ENCODE results near the gene MYL10. TPM values are rescaled to one million over a fixed set of nuclear protein-coding genes. Genes with fewer than 3 reads are reported as not detected.
A peak's percentile ranks its signal among the peaks of the same experiment; 100 is the strongest.

The MYL10 gene
- total and polyA plus RNA-seq, 2 of the 13 experiments (the other 11 are each of a cell fraction or from before 2014, with no cell fraction given): not detected

DNA sequence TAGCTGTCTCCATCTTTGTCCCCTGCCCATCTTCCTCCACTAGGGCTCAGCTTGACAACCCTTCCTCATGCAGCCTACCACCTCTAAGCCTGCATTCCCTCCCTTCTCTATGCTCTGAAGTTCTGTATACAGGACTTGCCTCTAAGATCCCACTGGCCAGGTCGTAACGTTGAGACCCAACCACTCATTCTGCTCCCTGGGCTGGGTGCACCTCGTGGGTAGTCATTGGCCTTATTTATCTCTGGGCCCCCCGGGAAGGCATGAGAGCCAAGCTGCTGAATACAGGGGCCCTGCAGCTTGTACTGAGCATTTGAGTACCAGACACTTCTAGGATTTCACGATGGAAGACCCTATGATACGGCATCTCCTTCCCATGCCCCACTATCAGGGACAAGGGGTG, 31.2 kb downstream of the MYL10 start:
- Histone ChIP-seq H2AFZ (ENCODE audit: low read length) (no peak overlapping the region), H3K9ac (ENCODE audit: insufficient read depth, low read depth, low read length) (peak overlapping the region; percentile 56), H3K27ac (ENCODE audit: extremely low read length, insufficient read depth, low read length) (no peak overlapping the region), H3K27me3 (ENCODE audit: control insufficient read depth in 1 of 2, insufficient read depth in 2 of 2, low read length in 2 of 2) (peaks cover 0 to 18% of the 10 kb centered on the region in 2 experiments; a peak in 3 of 5 replicates), H3K9me3 (ENCODE audit: low read length) (no peaks in the 10 kb centered on the region), H3K4me3 (replicated peaks in 1 of 3; ENCODE audit: insufficient read depth in 1 of 3, low read depth in 2 of 3, low read length in 3 of 3) (peak overlapping the region in 1 of 3 experiments; percentile 67; a peak in 2 of 6 replicates), H3K79me2 (ENCODE audit: insufficient read depth, low read length) (no peaks in the 10 kb centered on the region), H3K4me1 (ENCODE audit: insufficient read depth, low read length) (peaks cover 53% of the 10 kb centered on the region), H4K20me1 (ENCODE audit: insufficient read depth, low read length) (no peaks in the 10 kb centered on the region), H3K4me2 (ENCODE audit: low read depth, low read length) (peak overlapping the region; percentile 86), H3K36me3 (replicated peaks in 1 of 2; ENCODE audit: control insufficient read depth in 1 of 2, insufficient read depth in 2 of 2, low read length in 2 of 2) (no peaks in the 10 kb centered on the region)
- WGBS (ENCODE audit: low lambda C conversion rate): 1% methylated on average over 6 of the region's 6 CpGs
- intact Hi-C loops (cut with micrococcal nuclease; ENCODE audit: unreplicated experiment): no loop called here
- no TSS peak for BruUV-seq (replicated peaks)
- ChIA-PET POLR2A (no interaction called here), CTCF (ENCODE audit: low intra/inter-chr PET ratio, low total read pairs) (no interaction called here)
- in situ Hi-C loops (cut with HindIII; ENCODE audit: extremely low pct_ligation_motif_present, low pct_unique_long_range_greater_than_20kb): no loop called here
- DNase-seq (ENCODE audit: low spot score) (peak; percentile 16), FAIRE-seq (no peak), ATAC-seq (peak; percentile 11; the same call in 2 of the 3 replicates)
- TF ChIP-seq ZFAT (CRISPR knock-in tag; conservative IDR thresholded peaks at IDR 0.05): no peak
- TF ChIP-seq BCL3 (CRISPR knock-in tag; IDR thresholded peaks at IDR 0.05): no peak
- no peak for TF ChIP-seq ZNF652 (CRISPR knock-in tag; IDR thresholded peaks at IDR 0.05; ENCODE audit: borderline replicate concordance, low read depth)
- TF ChIP-seq ZNF576 (CRISPR knock-in tag; IDR thresholded peaks at IDR 0.05): no peak
- TF ChIP-seq ZNF30 (CRISPR knock-in tag; IDR thresholded peaks at IDR 0.05): no peak
- no peak for TF ChIP-seq HES4 (CRISPR knock-in tag; IDR thresholded peaks at IDR 0.05; ENCODE audit: borderline replicate concordance)
- TF ChIP-seq, protein P1, sequence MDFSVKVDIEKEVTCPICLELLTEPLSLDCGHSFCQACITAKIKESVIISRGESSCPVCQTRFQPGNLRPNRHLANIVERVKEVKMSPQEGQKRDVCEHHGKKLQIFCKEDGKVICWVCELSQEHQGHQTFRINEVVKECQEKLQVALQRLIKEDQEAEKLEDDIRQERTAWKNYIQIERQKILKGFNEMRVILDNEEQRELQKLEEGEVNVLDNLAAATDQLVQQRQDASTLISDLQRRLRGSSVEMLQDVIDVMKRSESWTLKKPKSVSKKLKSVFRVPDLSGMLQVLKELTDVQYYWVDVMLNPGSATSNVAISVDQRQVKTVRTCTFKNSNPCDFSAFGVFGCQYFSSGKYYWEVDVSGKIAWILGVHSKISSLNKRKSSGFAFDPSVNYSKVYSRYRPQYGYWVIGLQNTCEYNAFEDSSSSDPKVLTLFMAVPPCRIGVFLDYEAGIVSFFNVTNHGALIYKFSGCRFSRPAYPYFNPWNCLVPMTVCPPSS (IDR thresholded peaks at IDR 0.05): no peak
- TF ChIP-seq ZNF282 (IDR thresholded peaks at IDR 0.05; ENCODE audit: partially characterized antibody): no peak
- TF ChIP-seq CCDC6 (CRISPR knock-in tag; IDR thresholded peaks at IDR 0.05): no peak
- TF ChIP-seq PRDM15 (CRISPR knock-in tag; IDR thresholded peaks at IDR 0.05): no peak
- TF ChIP-seq IRF9 (CRISPR knock-in tag; IDR thresholded peaks at IDR 0.05; ENCODE audit: borderline replicate concordance): no peak
- no peak for TF ChIP-seq AFF4 (CRISPR knock-in tag; IDR thresholded peaks at IDR 0.05)
- no peak for TF ChIP-seq ZNF17 (CRISPR knock-in tag; IDR thresholded peaks at IDR 0.05)

Measured in HepG2 (cell line).